Parathyroid adenoma (tissue), 2 donors: Measurements from ENCODE around the gene TMCO1.

Experiments
- H2AFZ ChIP-seq: fragments of 300-600 bp; sonication (generic); one replicate; pipeline ENCODE4 v1.7.0; 2017; ENCODE audit warnings: antibody characterized with exemption, mild to moderate bottlenecking
- H3K27ac ChIP-seq: fragments of 300-600 bp; sonication (generic); one replicate; pipeline ENCODE4 v1.7.0; 2017
- H3K27me3 ChIP-seq: fragments of 300-600 bp; sonication (generic); one replicate; pipeline ENCODE4 v1.7.0; 2017; ENCODE audit warnings: low read length; ENCODE audit not compliant: control insufficient read depth, insufficient read depth
- H3K36me3 ChIP-seq: fragments of 300-600 bp; sonication (generic); one replicate; pipeline ENCODE4 v1.7.0; 2017; ENCODE audit warnings: low read length; ENCODE audit not compliant: control insufficient read depth, insufficient read depth
- H3K4me1 ChIP-seq: fragments of 300-600 bp; sonication (generic); one replicate; pipeline ENCODE4 v1.7.0; 2017; ENCODE audit warnings: control low read depth
- H3K4me2 ChIP-seq: fragments of 300-600 bp; sonication (generic); one replicate; pipeline ENCODE4 v1.7.0; 2017; ENCODE audit warnings: low read length
- H3K4me3 ChIP-seq: fragments of 300-600 bp; sonication (generic); one replicate; pipeline ENCODE4 v1.7.0; 2017; ENCODE audit warnings: low read depth, low read length
- H3K79me2 ChIP-seq: fragments of 300-600 bp; sonication (generic); one replicate; pipeline ENCODE4 v1.7.0; 2017; ENCODE audit warnings: control low read depth
- H3K9ac ChIP-seq: fragments of 300-600 bp; sonication (generic); one replicate; pipeline ENCODE4 v1.7.0; 2017; ENCODE audit warnings: mild to moderate bottlenecking
- H3K9me3 ChIP-seq: fragments of 300-600 bp; sonication (generic); one replicate; pipeline ENCODE4 v1.7.0; 2017; ENCODE audit warnings: low read length; ENCODE audit not compliant: control insufficient read depth
- CTCF ChIP-seq: fragments of 300-600 bp; sonication (generic); IDR thresholded peaks from one replicate; pipeline ENCODE4 v1.7.0; 2017; ENCODE audit warnings: antibody characterized with exemption, mild to moderate bottlenecking
- donor health status: primary hyperparathyroidism.

TMCO1 gene

GRCh38 chr1:165738794-165739193, 29.9 kb downstream of the TMCO1 start:
- H2AFZ ChIP-seq: no peak overlapping the region
- no peaks in the 10 kb centered on the region for H3K4me1 ChIP-seq
- no peak for TF ChIP-seq CTCF
- no peak overlapping the region for H3K9ac ChIP-seq
- no peak overlapping the region for H3K4me3 ChIP-seq
- no peaks in the 10 kb centered on the region for H3K36me3 ChIP-seq
- H3K4me2 ChIP-seq: no peak overlapping the region
- H3K27me3 ChIP-seq: no peaks in the 10 kb centered on the region
- H3K27ac ChIP-seq: no peak overlapping the region
- H3K9me3 ChIP-seq: no peaks in the 10 kb centered on the region
- H3K79me2 ChIP-seq: no peaks in the 10 kb centered on the region

DNA sequence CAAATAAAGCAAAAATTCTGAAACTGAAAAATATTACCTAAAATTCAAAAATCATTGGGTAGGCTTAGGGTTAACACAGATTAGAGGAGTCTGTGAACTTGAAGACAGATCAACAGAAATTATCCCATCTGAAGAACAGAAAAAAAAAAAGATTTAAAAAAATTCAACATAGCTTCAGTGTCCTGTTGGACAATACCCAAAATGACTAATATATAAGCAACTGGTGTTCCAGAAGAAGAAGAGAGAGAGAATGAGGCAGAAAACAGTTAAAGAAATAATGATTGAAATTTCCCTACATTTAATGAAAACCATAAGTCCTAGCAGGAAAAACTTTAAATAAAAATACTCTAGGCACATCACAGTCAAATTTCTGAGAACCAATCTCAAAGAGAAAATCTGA, 31.5 kb downstream of the TMCO1 start:
- Histone ChIP-seq H3K4me1 (no peaks in the 10 kb centered on the region), H3K79me2 (no peaks in the 10 kb centered on the region), H3K36me3 (no peaks in the 10 kb centered on the region), H3K27ac (no peak overlapping the region), H3K4me3 (no peak overlapping the region), H2AFZ (no peak overlapping the region), H3K9ac (no peak overlapping the region), H3K4me2 (no peak overlapping the region), H3K27me3 (no peaks in the 10 kb centered on the region), H3K9me3 (no peaks in the 10 kb centered on the region)
- TF ChIP-seq CTCF: no peak

DNA sequence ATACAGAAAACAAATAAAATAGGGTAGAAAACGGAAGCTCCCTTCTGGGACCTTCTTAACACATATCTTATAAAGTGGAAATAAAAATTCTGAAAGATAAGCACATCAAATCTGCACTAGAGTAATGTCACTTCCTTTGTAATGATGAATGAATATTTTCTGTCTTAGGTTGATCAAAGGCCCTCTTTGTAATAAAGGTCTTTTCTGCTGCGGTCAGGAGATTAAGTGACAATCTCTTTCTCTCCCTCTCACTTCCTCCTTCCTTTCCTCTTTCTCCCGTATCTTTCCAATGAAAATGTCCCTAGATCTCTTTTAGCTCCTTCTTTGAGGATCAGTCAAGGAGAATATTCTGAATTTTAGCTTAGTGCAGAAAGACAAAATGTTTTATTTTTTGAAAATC, 33.8 kb downstream of the TMCO1 start:
- TF ChIP-seq CTCF: no peak
- H3K27ac ChIP-seq: no peak overlapping the region
- no peaks in the 10 kb centered on the region for H3K79me2 ChIP-seq
- no peak overlapping the region for H3K4me2 ChIP-seq
- H3K9ac ChIP-seq: no peak overlapping the region
- no peak overlapping the region for H2AFZ ChIP-seq
- no peaks in the 10 kb centered on the region for H3K36me3 ChIP-seq
- H3K4me3 ChIP-seq: no peak overlapping the region
- no peaks in the 10 kb centered on the region for H3K4me1 ChIP-seq
- no peaks in the 10 kb centered on the region for H3K9me3 ChIP-seq
- no peaks in the 10 kb centered on the region for H3K27me3 ChIP-seq

DNA sequence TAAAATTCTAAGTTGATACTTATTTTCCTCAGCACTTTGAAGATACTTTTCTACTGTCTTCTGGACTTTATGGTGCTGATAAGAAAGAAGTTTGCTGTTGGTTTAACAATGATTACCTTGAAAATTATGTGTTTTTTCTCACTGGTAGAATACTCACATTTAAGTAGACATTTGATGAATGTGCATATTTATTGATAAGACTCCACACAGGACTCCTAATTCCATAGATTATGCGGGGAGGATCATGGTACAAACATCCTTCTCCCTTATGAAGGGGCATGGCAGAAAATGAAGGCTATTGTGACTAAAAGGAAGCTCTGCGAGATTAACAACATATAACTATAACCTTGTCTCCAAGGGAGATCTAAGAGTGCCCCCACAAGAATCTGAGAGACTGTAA, 41.8 kb downstream of the TMCO1 start:
- Histone ChIP-seq H3K9ac (no peak overlapping the region), H3K36me3 (no peaks in the 10 kb centered on the region), H3K79me2 (no peaks in the 10 kb centered on the region), H3K27ac (no peak overlapping the region), H2AFZ (no peak overlapping the region), H3K4me3 (no peak overlapping the region), H3K9me3 (no peaks in the 10 kb centered on the region), H3K4me2 (no peak overlapping the region), H3K27me3 (no peaks in the 10 kb centered on the region), H3K4me1 (no peaks in the 10 kb centered on the region)
- TF ChIP-seq CTCF: no peak

- no peak for TF ChIP-seq CTCF
- Histone ChIP-seq H3K4me2 (no peak overlapping the region), H3K4me3 (no peak overlapping the region), H3K9ac (no peak overlapping the region), H3K4me1 (no peaks in the 10 kb centered on the region), H3K27me3 (no peaks in the 10 kb centered on the region), H3K79me2 (no peaks in the 10 kb centered on the region), H3K9me3 (no peaks in the 10 kb centered on the region), H2AFZ (no peak overlapping the region), H3K27ac (no peak overlapping the region), H3K36me3 (no peaks in the 10 kb centered on the region)
Measured at GRCh38 chr1:165726169-165726568, 42.5 kb downstream of the TMCO1 start.
